Panc1 (cell line): ENCODE results near the gene ACP2. TPM values are rescaled to one million over a fixed set of nuclear protein-coding genes. Genes with fewer than 3 reads are reported as not detected.
"Not testable (repeated sequence)": the region's sequence is repeated elsewhere in the genome, so short reads cannot be mapped to it uniquely, and the experiment has no call there.

ENCODE experiments used
- ATAC-seq: fragments of 200-7000 bp; cut with Tn5 transposase; 2 replicates; pipeline ENCODE4 v1.9.1; 2020; ENCODE audit warnings: mild to moderate bottlenecking, moderate library complexity
- BruUV-seq: library from RNA; stranded (reverse); fragments of 400-500 nt; replicated peaks from 2 replicates; lab custom pipeline; 2021; lab: Mats Ljungman, UMichigan
- CTCF ChIA-PET: fragments of 300-600 bp; sonication (Branson Sonifier 250); formaldehyde crosslinking; loops from one replicate; lab custom pipeline; 2022; ENCODE audit warnings: antibody characterized with exemption; lab: Charles Lee
- POLR2A ChIA-PET: fragments of 300-600 bp; sonication (Branson Sonifier 250); formaldehyde crosslinking; loops from one replicate; lab custom pipeline; 2022; ENCODE audit warnings: antibody characterized with exemption; lab: Charles Lee
- DNase-seq: peaks from one replicate; pipeline ENCODE4 v3.0.0-alpha.2; 2010; ENCODE audit warnings: low read depth, low spot score
- H3K27ac ChIP-seq: 2 replicates; pipeline ENCODE4 v1.5.1; 2011; ENCODE audit warnings: mild to moderate bottlenecking, low read length, inconsistent platforms
- H3K27me3 ChIP-seq: fragments of 200-500 bp; sonication (Bioruptor generic); 2 replicates; pipeline ENCODE4 v1.6.0; 2014; ENCODE audit warnings: low read length, inconsistent platforms; ENCODE audit not compliant: control insufficient read depth, insufficient read depth
- H3K36me3 ChIP-seq: fragments of 200-500 bp; sonication (Bioruptor generic); 2 replicates; pipeline ENCODE4 v1.5.1; 2014; ENCODE audit warnings: inconsistent platforms, mild to moderate bottlenecking, low read length, moderate library complexity; ENCODE audit not compliant: control insufficient read depth, insufficient read depth
- H3K4me1 ChIP-seq: 2 replicates; pipeline ENCODE4 v1.5.1; 2011; ENCODE audit warnings: inconsistent platforms, mild to moderate bottlenecking, low read length, moderate library complexity; ENCODE audit not compliant: control insufficient read depth, insufficient read depth
- H3K4me3 ChIP-seq, 2 experiments: 2 replicates each; pipeline ENCODE4 v1.5.1; 2011 to 2012; ENCODE audit warnings: low read depth in 2 of 2, low read length in 2 of 2, mild to moderate bottlenecking in 2 of 2, inconsistent platforms in 1 of 2, moderate library complexity in 1 of 2
- H3K9me3 ChIP-seq: fragments of 200-500 bp; sonication (Bioruptor generic); 2 replicates; pipeline ENCODE4 v1.5.1; 2014; ENCODE audit warnings: low read depth, mild to moderate bottlenecking, inconsistent platforms, low read length, moderate library complexity; ENCODE audit not compliant: control insufficient read depth, insufficient read depth
- POLR2AphosphoS5 ChIP-seq: IDR thresholded peaks from 2 replicates; pipeline ENCODE4 v1.6.1; 2012; ENCODE audit warnings: mild to moderate bottlenecking, low read depth, low read length, moderate library complexity
- REST ChIP-seq, 2 experiments: IDR thresholded peaks; 2 replicates each; pipeline ENCODE4 v1.6.1; 2011 to 2012; ENCODE audit warnings: low read depth in 2 of 2, control low read depth in 1 of 2, low read length in 1 of 2, mild to moderate bottlenecking in 1 of 2, moderate library complexity in 1 of 2; ENCODE audit not compliant: insufficient read depth in 1 of 2
- SIN3A ChIP-seq: IDR thresholded peaks from 2 replicates; pipeline ENCODE4 v1.6.1; 2012; ENCODE audit warnings: low read depth, mild to moderate bottlenecking, low read length, moderate library complexity, borderline replicate concordance; ENCODE audit not compliant: insufficient read depth
- TCF7L2 ChIP-seq: IDR thresholded peaks from 2 replicates; pipeline ENCODE4 v1.6.1; 2011; ENCODE audit warnings: mild to moderate bottlenecking, low read depth, low read length, inconsistent platforms
- in situ Hi-C: cut with HindIII; loops from 2 replicates; pipeline ENCODE4 v1.10.0; 2016; ENCODE audit warnings: low sequenced_read_pairs, low pct_unique_long_range_greater_than_20kb
- intact Hi-C: fragments of 100-400 bp; cut with micrococcal nuclease; formaldehyde crosslinking; loops from one replicate; pipeline ENCODE4 v1.10.0; 2022; ENCODE audit not compliant: unreplicated experiment
- total RNA-seq: library from RNA; stranded (reverse); gene quantifications from one replicate; pipeline ENCODE4 v1.2.1, GENCODE V29; 2021; ENCODE audit not compliant: unreplicated experiment
- TF ChIP-seq, protein P1 (sequence below): fragments of 450-650 bp; IDR thresholded peaks from 2 replicates; pipeline ENCODE4 v1.5.1; 2017; ENCODE audit warnings: mild to moderate bottlenecking

The ACP2 gene
- total RNA-seq, 1 experiment from 2014 or later: 28.4 TPM

DNA sequence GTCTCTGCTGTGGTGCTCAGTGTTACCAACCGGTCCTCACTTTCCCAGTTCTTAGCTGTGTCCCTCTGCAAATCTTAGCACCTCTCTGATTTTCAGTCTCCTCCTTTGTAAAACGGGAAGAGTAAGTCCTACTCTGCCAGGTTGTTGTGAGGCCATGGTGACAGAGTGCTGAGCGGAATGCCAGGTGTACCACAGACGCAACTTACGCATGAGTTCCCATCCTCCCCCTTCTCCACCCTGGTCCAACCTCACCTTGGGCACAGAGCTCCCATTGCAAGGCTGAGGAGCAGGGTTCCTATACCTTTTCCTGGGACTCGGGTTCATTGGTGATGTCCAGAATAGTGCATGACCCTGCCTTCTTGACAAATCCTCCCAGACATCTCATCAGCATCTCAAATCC, 41.2 kb downstream of the ACP2 start:
- no peak for DNase-seq
- BruUV-seq: no TSS peak
- Histone ChIP-seq H3K27me3 (no peaks in the 10 kb centered on the region), H3K27ac (no peak overlapping the region), H3K9me3 (no peaks in the 10 kb centered on the region), H3K4me3 (no peak overlapping the region), H3K36me3 (no peaks in the 10 kb centered on the region), H3K4me1 (no peaks in the 10 kb centered on the region)
- in situ Hi-C loops (no loop called here), intact Hi-C loops (no loop called here)
- TF ChIP-seq, protein P1, sequence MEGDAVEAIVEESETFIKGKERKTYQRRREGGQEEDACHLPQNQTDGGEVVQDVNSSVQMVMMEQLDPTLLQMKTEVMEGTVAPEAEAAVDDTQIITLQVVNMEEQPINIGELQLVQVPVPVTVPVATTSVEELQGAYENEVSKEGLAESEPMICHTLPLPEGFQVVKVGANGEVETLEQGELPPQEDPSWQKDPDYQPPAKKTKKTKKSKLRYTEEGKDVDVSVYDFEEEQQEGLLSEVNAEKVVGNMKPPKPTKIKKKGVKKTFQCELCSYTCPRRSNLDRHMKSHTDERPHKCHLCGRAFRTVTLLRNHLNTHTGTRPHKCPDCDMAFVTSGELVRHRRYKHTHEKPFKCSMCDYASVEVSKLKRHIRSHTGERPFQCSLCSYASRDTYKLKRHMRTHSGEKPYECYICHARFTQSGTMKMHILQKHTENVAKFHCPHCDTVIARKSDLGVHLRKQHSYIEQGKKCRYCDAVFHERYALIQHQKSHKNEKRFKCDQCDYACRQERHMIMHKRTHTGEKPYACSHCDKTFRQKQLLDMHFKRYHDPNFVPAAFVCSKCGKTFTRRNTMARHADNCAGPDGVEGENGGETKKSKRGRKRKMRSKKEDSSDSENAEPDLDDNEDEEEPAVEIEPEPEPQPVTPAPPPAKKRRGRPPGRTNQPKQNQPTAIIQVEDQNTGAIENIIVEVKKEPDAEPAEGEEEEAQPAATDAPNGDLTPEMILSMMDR: no peak
- TF ChIP-seq REST (IDR thresholded peaks at IDR 0.05; ENCODE audit: insufficient read depth in 1 of 2, low read depth in 2 of 2, low read length in 1 of 2) (no peak), TCF7L2 (no peak), POLR2AphosphoS5 (no peak), SIN3A (no peak)
- POLR2A ChIA-PET: interaction anchor here (0.6 kb wide), 1 partner anchor 146 kb away, joined by 4 read pairs; no protein-coding TSS in a partner anchor
- CTCF ChIA-PET: interaction anchor here (0.7 to 0.9 kb wide), 2 partner anchors 30 to 148 kb away, joined by 3 to 7 read pairs; no protein-coding TSS in a partner anchor
- ATAC-seq: no peak

DNA sequence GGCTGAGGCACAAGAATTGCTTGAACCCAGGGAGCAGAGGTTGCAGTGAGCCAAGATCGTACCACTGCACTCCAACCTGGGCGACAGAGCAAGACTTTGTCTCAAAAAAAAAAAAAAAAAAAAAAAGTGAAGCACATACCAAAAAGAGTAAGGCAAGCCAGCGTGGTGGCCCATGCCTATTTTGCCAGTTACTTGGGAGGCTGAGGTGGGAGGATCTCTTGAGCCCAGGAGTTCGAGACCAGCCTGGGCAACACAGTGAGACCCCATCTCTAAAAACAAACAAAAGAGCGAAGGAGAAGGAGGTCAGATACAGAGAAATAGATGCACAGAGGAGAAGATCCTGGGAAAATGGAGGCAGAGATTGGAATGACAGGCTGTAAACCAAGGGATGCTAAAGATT, 42.0 kb downstream of the ACP2 start:
- CTCF ChIA-PET: interaction anchor here (0.7 kb wide), 1 partner anchor 56 kb away, joined by 11 read pairs; no protein-coding TSS in a partner anchor
- in situ Hi-C loops, H3K4me1 ChIP-seq, ATAC-seq, BruUV-seq, intact Hi-C loops, H3K27me3 ChIP-seq, H3K36me3 ChIP-seq, H3K27ac ChIP-seq, H3K9me3 ChIP-seq, DNase-seq, H3K4me3 ChIP-seq: not testable (repeated sequence)
- POLR2A ChIA-PET: interaction anchor here (0.6 kb wide), 1 partner anchor 198 kb away, joined by 6 read pairs; no protein-coding TSS in a partner anchor

DNA sequence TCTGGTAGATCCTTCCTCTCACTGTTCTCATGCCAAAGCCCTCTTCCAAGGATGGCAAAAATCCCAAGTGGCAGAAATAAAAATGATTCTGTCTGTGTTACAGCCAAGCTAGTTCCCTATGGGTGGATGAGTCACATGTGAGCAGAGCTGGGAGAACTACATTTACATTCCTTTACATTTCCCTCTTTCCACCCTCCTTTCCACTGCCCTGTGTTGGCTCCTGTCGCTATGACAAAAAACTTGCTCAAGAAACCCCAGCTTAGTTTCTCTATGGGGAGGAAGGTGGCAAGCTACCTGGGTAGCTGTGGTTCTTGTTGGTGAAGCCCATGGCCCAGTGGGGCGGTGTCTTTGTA, 44.0 kb downstream of the ACP2 start:
- POLR2A ChIA-PET: no interaction called here
- Histone ChIP-seq H3K4me1 (no peaks in the 10 kb centered on the region), H3K9me3 (no peaks in the 10 kb centered on the region), H3K4me3 (no peak overlapping the region), H3K36me3 (no peaks in the 10 kb centered on the region), H3K27me3 (no peaks in the 10 kb centered on the region), H3K27ac (no peak overlapping the region)
- in situ Hi-C loops: no loop called here
- DNase-seq (no peak), ATAC-seq (peak; percentile 62)
- BruUV-seq: no TSS peak
- CTCF ChIA-PET: no interaction called here
- TF ChIP-seq POLR2AphosphoS5: no peak
- intact Hi-C loops: no loop called here
